Astrocyte of the hippocampus (primary cell): ENCODE results near the gene MLF2.
"Not testable (repeated sequence)": the region's sequence is repeated elsewhere in the genome, so short reads cannot be mapped to it uniquely, and the experiment has no call there.

Experiments
- DNase-seq: peaks from one replicate; pipeline ENCODE4 v3.0.0; 2011; ENCODE audit warnings: low read depth, low spot score

The MLF2 gene

GRCh38 chr12:6765634-6766581 is 13.0 kb upstream of the MLF2 start, which contains the start of gene PTMS:
Gene PTMS, plus strand, starts transcription at chr12:6766363. Its CDS starts 343 bp downstream, at chr12:6766706.
- DNase-seq: peak; percentile 97

- peak; percentile 24 for DNase-seq
These were observed 12.2 kb upstream of the MLF2 start for GRCh38 chr12:6765048-6765633.

- DNase-seq: peak; percentile 98
These were observed 11.3 kb upstream of the MLF2 start for GRCh38 chr12:6764011-6764828.

GRCh38 chr12:6763380-6763779 is 10.4 kb upstream of the MLF2 start:
- no peak for DNase-seq

- DNase-seq: no peak
These were observed 6.8 kb upstream of the MLF2 start for GRCh38 chr12:6759741-6760140.

- no peak for DNase-seq
These were observed 5.7 kb upstream of the MLF2 start for GRCh38 chr12:6758506-6759095.

- no peak for DNase-seq
These were observed 4.2 kb upstream of the MLF2 start for GRCh38 chr12:6757028-6757690.

GRCh38 chr12:6754411-6754810 is 1.5 kb upstream of the MLF2 start:
- DNase-seq: no peak

GRCh38 chr12:6753772-6754356 is 923 bp upstream of the MLF2 start:
- DNase-seq: no peak

GRCh38 chr12:6752167-6752920 is 597 bp downstream of the MLF2 start:
- peak; percentile 65 for DNase-seq

- no peak for DNase-seq
These were observed 1.2 kb downstream of the MLF2 start for GRCh38 chr12:6751767-6752166.

GRCh38 chr12:6750506-6750905 is 2.4 kb downstream of the MLF2 start:
- no peak for DNase-seq

GRCh38 chr12:6748761-6749160 is 4.2 kb downstream of the MLF2 start:
- DNase-seq: no peak

GRCh38 chr12:6747216-6747615 is 5.7 kb downstream of the MLF2 start:
- DNase-seq: no peak

GRCh38 chr12:6745741-6746525 is 7.0 kb downstream of the MLF2 start:
- DNase-seq: no peak

- not testable (repeated sequence) for DNase-seq
These were observed 9.6 kb downstream of the MLF2 start for GRCh38 chr12:6743300-6743699.

- no peak for DNase-seq
These were observed 10.1 kb downstream of the MLF2 start for GRCh38 chr12:6742834-6743233.

- DNase-seq: not testable (repeated sequence)
These were observed 10.9 kb downstream of the MLF2 start for GRCh38 chr12:6742080-6742479.

GRCh38 chr12:6736754-6737153 is 16.2 kb downstream of the MLF2 start:
- DNase-seq: no peak
